Memory B cell (primary cell): ENCODE measurements around the gene CNNM1.

ENCODE experiments used
- ATAC-seq: fragments of 150-1000 bp; cut with Tn5 transposase; 2 replicates; pipeline ENCODE4 v1.10.0; 2021; ENCODE audit warnings: low read depth, mild to moderate bottlenecking, moderate library complexity
- DNase-seq, 2 donors: peaks; one replicate each; pipeline ENCODE4 v3.0.0; 2022; ENCODE audit warnings: low spot score in 2 of 2
- H3K27ac Mint-ChIP-seq: one replicate; pipeline ENCODE4 v1.8.0; 2022; ENCODE audit warnings: mild to moderate bottlenecking, moderate library complexity, mixed read lengths
- H3K27me3 Mint-ChIP-seq: one replicate; pipeline ENCODE4 v1.8.0; 2022; ENCODE audit warnings: mixed read lengths
- H3K36me3 Mint-ChIP-seq: one replicate; pipeline ENCODE4 v1.8.0; 2022; ENCODE audit warnings: mild to moderate bottlenecking, mixed read lengths
- H3K4me1 Mint-ChIP-seq: one replicate; pipeline ENCODE4 v1.8.0; 2022; ENCODE audit warnings: mixed read lengths
- H3K4me3 Mint-ChIP-seq: one replicate; pipeline ENCODE4 v1.8.0; 2022; ENCODE audit warnings: mild to moderate bottlenecking, moderate library complexity, mixed read lengths
- H3K9me3 Mint-ChIP-seq: one replicate; pipeline ENCODE4 v1.8.0; 2022; ENCODE audit warnings: mixed read lengths

Gene CNNM1

GRCh38 chr10:99325281-99325680, 3.9 kb upstream of the CNNM1 start:
- Mint-ChIP-seq H3K27me3 (peaks cover 13% of the 10 kb centered on the region), H3K9me3 (peaks cover 2% of the 10 kb centered on the region), H3K27ac (no peak overlapping the region), H3K4me1 (no peaks in the 10 kb centered on the region), H3K36me3 (no peaks in the 10 kb centered on the region), H3K4me3 (no peak overlapping the region)
- DNase-seq (no peak), ATAC-seq (no peak)

GRCh38 chr10:99326871-99327270, 2.3 kb upstream of the CNNM1 start:
- Mint-ChIP-seq H3K4me1 (no peaks in the 10 kb centered on the region), H3K4me3 (no peak overlapping the region), H3K9me3 (peaks cover 2% of the 10 kb centered on the region), H3K27me3 (peaks cover 24% of the 10 kb centered on the region), H3K36me3 (no peaks in the 10 kb centered on the region), H3K27ac (no peak overlapping the region)
- ATAC-seq (no peak), DNase-seq (no peak)

GRCh38 chr10:99328579-99329303, 415 bp upstream of the CNNM1 start:
- DNase-seq (peak in 1 of 2 donors; percentile 12), ATAC-seq (no peak)
- peak overlapping the region; percentile 29 for H3K4me3 Mint-ChIP-seq
- peaks cover 2% of the 10 kb centered on the region for H3K9me3 Mint-ChIP-seq
- H3K36me3 Mint-ChIP-seq = no peaks in the 10 kb centered on the region
- H3K27ac Mint-ChIP-seq = no peak overlapping the region
- no peaks in the 10 kb centered on the region for H3K4me1 Mint-ChIP-seq
- peaks cover 25% of the 10 kb centered on the region for H3K27me3 Mint-ChIP-seq

- Mint-ChIP-seq H3K4me3 (peak overlapping the region; percentile 29), H3K9me3 (peaks cover 2% of the 10 kb centered on the region), H3K36me3 (no peaks in the 10 kb centered on the region), H3K27ac (no peak overlapping the region), H3K4me1 (no peaks in the 10 kb centered on the region), H3K27me3 (peaks cover 25% of the 10 kb centered on the region)
- ATAC-seq (no peak), DNase-seq (no peak)
These were observed 594 bp downstream of the CNNM1 start for GRCh38 chr10:99329554-99330346.

GRCh38 chr10:99330347-99330924, 1.3 kb downstream of the CNNM1 start:
- Mint-ChIP-seq H3K9me3 (peaks cover 2% of the 10 kb centered on the region), H3K27me3 (peaks cover 25% of the 10 kb centered on the region), H3K4me3 (peak overlapping the region; percentile 18), H3K4me1 (no peaks in the 10 kb centered on the region), H3K27ac (no peak overlapping the region), H3K36me3 (no peaks in the 10 kb centered on the region)
- ATAC-seq (no peak), DNase-seq (no peak)

GRCh38 chr10:99331207-99331803, 2.1 kb downstream of the CNNM1 start:
- Mint-ChIP-seq H3K4me1 (no peaks in the 10 kb centered on the region), H3K9me3 (peaks cover 2% of the 10 kb centered on the region), H3K4me3 (peak overlapping the region; percentile 18), H3K27ac (no peak overlapping the region), H3K27me3 (peaks cover 23% of the 10 kb centered on the region), H3K36me3 (no peaks in the 10 kb centered on the region)
- DNase-seq (no peak), ATAC-seq (no peak)

- no peak for ATAC-seq
- no peak for DNase-seq
- H3K4me1 Mint-ChIP-seq = no peaks in the 10 kb centered on the region
- H3K4me3 Mint-ChIP-seq = no peak overlapping the region
- peaks cover 14% of the 10 kb centered on the region for H3K27me3 Mint-ChIP-seq
- no peak overlapping the region for H3K27ac Mint-ChIP-seq
- H3K9me3 Mint-ChIP-seq = no peaks in the 10 kb centered on the region
- H3K36me3 Mint-ChIP-seq = no peaks in the 10 kb centered on the region
These were observed 8.2 kb downstream of the CNNM1 start for GRCh38 chr10:99337311-99337811.

GRCh38 chr10:99337901-99338300, 8.7 kb downstream of the CNNM1 start:
- Mint-ChIP-seq H3K4me3 (no peak overlapping the region), H3K27ac (no peak overlapping the region), H3K4me1 (no peaks in the 10 kb centered on the region), H3K27me3 (peaks cover 11% of the 10 kb centered on the region), H3K9me3 (no peaks in the 10 kb centered on the region), H3K36me3 (no peaks in the 10 kb centered on the region)
- ATAC-seq = no peak
- DNase-seq = no peak

GRCh38 chr10:99339077-99339476, 9.9 kb downstream of the CNNM1 start:
- H3K4me3 Mint-ChIP-seq = no peak overlapping the region
- DNase-seq (no peak), ATAC-seq (no peak)
- no peaks in the 10 kb centered on the region for H3K36me3 Mint-ChIP-seq
- peaks cover 10% of the 10 kb centered on the region for H3K27me3 Mint-ChIP-seq
- H3K4me1 Mint-ChIP-seq = no peaks in the 10 kb centered on the region
- no peak overlapping the region for H3K27ac Mint-ChIP-seq
- H3K9me3 Mint-ChIP-seq = no peaks in the 10 kb centered on the region

- ATAC-seq = no peak
- H3K36me3 Mint-ChIP-seq = no peaks in the 10 kb centered on the region
- H3K27ac Mint-ChIP-seq = no peak overlapping the region
- H3K9me3 Mint-ChIP-seq = no peaks in the 10 kb centered on the region
- no peak for DNase-seq
- H3K4me3 Mint-ChIP-seq = no peak overlapping the region
- H3K27me3 Mint-ChIP-seq = peaks cover 12% of the 10 kb centered on the region
- H3K4me1 Mint-ChIP-seq = no peaks in the 10 kb centered on the region
These were observed 10.4 kb downstream of the CNNM1 start for GRCh38 chr10:99339563-99340047.

GRCh38 chr10:99340650-99341049, 11.5 kb downstream of the CNNM1 start:
- H3K36me3 Mint-ChIP-seq = no peaks in the 10 kb centered on the region
- H3K9me3 Mint-ChIP-seq = no peaks in the 10 kb centered on the region
- no peak overlapping the region for H3K4me3 Mint-ChIP-seq
- DNase-seq = no peak
- no peak for ATAC-seq
- no peaks in the 10 kb centered on the region for H3K4me1 Mint-ChIP-seq
- H3K27ac Mint-ChIP-seq = no peak overlapping the region
- H3K27me3 Mint-ChIP-seq = peaks cover 15% of the 10 kb centered on the region

GRCh38 chr10:99341248-99341647, 12.1 kb downstream of the CNNM1 start:
- Mint-ChIP-seq H3K36me3 (no peaks in the 10 kb centered on the region), H3K9me3 (no peaks in the 10 kb centered on the region), H3K4me3 (no peak overlapping the region), H3K27ac (no peak overlapping the region), H3K27me3 (peaks cover 15% of the 10 kb centered on the region), H3K4me1 (no peaks in the 10 kb centered on the region)
- ATAC-seq (no peak), DNase-seq (no peak)

GRCh38 chr10:99341860-99342490, 12.8 kb downstream of the CNNM1 start:
- Mint-ChIP-seq H3K36me3 (no peaks in the 10 kb centered on the region), H3K27me3 (peaks cover 17% of the 10 kb centered on the region), H3K4me3 (no peak overlapping the region), H3K9me3 (no peaks in the 10 kb centered on the region), H3K27ac (no peak overlapping the region), H3K4me1 (no peaks in the 10 kb centered on the region)
- no peak for DNase-seq
- ATAC-seq = no peak
